ENCODE results near the gene VAV2.

Gene VAV2

DNA sequence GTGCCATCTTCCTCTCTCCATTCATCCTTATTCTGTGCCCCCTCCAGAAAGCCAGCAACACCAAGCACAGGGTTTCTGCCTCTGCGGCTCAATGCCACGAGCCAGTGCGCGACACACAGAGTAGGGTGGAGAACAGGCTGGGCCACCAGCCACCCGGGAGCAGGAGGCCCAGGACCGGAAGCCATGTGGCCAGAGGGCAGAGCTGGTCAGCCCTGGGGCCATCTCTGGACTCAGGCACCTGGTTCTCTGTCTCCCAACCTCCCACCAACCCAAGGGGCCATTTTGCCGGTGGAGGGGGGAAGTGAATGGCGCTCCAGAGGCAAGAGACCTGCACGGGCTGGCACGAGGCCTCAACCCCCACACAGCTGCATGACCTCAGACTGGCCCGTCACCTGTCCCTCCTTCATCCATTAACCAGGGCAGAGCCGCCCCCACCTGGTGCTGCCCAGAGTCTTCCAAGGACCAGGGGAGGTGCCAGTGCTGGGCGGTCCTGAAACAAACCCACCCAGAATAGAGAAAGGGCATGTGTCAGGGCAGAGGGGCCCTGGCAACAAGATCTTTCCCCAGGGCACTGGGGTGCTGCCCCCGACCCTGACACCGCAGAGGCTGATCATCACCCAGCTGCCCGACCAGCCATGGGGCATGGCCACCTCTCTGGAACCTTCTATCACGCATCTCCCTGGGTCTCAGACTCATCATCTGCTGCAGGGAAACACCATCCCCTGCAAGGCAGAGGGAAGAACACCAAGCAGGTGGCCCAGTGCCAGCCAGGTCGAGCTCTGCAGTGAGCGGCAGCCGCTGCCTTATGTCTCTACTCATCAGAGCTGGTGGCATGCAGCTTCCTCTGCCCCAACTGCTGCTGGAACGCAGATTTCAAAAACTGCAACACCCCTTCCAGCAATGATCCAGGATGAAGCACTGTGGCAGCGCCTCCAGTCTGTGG is 11.9 kb downstream of the VAV2 start:
- no peak for DNase-seq

DNA sequence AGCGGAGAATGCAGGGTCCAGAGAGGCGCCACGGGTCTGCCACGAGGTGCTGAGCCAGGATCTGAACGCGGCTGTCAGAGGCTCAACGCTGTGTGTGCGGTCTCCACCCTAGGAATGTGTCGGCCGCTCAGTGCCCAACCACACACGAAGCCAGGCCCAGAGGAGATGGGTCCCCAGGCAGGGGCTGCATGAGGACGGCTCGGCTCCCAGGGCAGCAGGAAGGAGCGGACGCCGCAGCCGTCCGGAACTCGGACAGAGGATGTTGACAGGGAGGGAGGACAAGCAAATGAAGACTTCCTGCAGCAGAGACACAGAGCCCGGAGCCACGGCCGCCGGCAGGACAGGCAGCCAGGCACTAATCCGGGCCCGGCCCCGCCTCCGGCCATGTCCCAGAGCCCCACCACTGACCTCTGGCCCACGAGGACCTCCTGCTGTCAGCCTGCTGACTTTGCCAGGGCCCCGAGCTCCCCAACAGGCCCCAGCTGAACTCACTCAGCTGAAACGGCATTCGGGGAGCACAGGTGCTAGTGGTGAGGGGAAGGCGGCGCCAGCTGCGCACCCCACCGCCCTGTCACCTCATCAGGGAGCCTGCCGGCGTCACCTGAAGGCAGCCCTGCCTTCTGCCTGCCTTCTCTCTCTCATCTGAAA is 12.7 kb downstream of the VAV2 start:
- no peak for DNase-seq

DNA sequence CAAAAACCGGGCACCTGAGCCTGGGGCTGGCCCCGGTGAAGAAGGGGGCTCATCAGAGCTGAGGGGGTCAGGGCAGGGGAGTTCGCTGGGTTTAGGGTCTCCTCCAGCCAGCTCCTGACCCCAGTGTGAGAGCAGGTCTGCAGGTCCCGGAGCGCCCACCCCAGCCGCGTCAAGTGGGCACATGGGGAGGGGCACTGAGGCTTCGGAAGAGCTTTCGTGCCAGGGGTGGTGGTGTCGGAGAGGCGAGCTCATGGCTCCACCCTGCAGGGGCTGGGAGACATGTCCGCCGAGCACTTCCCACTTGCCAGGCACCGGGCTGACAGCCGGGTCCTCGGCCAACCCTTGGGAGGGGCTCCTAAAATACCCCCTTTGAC is 13.2 kb downstream of the VAV2 start:
- DNase-seq: no peak

DNA sequence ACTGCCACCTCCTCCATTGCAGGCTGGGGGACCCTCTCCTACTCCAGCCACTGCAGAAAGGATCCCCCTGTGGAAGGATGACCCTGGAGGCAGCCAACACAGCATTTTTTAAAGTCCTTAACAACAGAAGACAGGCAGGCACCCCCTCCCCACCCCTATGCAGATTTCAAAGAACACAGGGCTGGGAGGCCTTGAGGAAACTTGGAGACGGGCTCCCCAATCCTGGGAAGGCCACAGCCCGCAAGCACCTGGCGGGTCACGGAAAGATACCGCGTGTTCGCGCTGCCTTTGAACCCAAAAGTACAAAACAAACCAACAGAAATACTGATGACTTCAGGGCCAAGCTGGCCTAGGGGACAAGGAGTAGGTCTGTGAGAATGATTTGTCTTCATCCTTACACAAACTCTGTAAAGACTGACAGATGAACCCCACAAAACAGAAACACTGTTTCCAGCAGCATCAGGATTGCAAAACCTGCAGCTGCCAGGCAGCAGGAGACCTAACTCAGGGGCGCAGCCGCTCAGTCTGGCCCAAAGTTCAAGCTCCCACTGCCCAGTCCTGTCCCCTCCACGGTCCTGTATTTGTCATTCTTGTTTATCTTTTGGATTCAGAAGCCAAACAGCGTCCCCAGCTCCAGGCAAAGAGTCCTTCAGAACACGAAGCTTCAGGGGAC is 13.8 kb downstream of the VAV2 start:
- DNase-seq: no peak

DNA sequence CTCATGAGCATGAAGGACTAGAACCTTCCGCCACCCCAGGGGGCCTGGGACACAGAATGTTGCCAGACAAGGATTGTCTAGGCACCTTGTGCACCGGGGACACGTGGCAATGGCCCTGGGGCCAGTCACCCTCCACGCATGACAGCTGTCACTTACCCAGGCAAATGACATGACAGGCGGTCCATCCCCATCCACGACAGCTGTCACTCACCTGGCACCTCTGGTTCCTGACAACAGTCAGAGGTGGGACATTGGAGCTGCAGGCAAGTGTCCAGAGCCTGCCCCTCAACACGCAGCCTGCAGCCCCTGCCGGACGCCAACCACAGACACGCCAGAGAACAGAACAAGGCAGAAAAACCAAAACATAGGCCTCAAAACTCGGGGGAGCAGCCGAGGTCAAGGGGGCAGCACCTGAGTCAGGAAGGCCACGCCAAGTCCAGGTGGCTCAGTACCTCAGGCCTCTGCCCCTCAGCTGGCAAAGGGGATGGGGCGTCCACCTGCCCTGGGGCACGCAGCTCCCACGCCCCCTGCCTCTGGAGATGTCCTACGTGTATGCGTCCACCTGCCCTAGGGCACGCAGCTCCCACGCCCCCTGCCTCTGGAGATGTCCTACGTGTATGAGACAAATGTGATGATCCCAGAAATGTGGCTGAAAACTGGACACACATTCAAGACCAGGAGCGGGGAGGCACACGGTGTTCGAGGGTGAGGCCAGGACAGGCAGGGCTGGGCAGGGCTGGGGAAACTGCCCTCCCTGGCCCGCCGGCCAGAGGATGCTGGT is 14.5 kb downstream of the VAV2 start:
- no peak for DNase-seq

DNA sequence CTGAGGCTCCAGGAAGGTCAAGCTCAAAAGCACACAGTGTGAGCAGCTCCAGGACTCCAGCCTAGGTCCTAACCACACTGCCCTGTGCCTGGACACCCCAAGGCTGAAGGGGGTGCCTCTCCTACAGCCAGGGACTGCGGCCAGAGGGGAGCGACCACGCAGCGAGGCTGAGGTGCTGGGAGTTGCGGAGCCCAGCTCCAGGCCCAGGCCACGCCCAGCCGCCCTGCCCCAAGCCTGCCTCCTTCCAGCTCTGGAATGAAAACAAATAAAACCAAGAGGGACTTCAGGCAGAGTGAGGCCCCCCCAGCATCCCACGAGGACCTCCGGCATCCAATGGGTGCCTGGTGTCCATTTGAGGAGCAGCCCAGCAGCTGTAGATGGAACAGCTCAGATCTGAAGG is 15.2 kb downstream of the VAV2 start:
- no peak for DNase-seq

DNA sequence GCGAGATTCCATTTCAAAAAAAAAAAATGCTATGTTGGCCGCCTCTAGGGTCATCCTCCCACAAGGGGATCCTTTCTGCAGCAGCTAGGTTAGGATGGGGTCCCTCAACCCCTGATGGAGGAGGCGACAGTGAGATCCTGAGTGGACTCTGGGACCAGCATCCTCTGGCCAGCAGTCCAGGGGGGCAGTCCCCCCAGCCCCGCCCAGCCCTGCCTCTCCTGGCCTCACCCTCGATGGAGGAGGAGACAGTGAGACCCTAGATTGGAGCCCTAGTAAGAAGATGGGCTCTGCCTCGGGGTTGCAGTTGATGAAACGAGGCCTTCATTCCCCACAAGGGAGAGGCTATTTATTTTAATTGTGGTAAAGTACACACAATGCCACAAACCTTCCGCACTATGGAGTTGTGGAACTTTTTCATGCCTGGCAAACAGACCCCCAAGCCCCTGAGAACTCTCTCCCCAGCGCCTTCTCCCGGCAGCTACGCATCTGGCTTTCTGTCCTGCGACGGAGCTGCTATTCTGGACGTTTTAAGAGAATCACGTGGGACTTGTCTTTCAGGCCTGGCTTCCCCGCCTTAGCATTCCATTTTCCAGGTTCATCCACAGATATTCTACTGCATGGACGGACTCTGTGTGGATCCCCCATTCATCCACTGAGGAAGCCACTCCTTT is 15.8 kb downstream of the VAV2 start:
- no peak for DNase-seq

DNA sequence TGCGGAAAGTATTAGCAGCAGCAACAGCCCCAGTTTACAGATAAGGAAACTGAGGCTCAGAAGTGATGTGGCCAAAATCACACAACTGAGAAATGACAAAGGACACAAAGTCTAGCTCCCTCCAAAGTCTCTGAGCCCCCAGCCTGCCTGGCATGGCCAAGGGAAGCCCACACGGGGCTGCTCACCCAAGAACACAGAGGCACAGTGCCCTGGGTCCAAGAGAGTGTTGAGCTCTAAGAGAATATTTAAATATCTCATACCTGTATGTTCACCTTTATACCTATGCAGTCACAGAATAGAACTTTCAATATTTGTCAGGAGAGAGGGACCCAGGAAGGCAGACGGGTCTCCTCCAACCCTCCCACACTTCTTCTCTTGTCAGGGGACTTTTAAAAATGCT is 16.6 kb downstream of the VAV2 start:
- DNase-seq: no peak

DNA sequence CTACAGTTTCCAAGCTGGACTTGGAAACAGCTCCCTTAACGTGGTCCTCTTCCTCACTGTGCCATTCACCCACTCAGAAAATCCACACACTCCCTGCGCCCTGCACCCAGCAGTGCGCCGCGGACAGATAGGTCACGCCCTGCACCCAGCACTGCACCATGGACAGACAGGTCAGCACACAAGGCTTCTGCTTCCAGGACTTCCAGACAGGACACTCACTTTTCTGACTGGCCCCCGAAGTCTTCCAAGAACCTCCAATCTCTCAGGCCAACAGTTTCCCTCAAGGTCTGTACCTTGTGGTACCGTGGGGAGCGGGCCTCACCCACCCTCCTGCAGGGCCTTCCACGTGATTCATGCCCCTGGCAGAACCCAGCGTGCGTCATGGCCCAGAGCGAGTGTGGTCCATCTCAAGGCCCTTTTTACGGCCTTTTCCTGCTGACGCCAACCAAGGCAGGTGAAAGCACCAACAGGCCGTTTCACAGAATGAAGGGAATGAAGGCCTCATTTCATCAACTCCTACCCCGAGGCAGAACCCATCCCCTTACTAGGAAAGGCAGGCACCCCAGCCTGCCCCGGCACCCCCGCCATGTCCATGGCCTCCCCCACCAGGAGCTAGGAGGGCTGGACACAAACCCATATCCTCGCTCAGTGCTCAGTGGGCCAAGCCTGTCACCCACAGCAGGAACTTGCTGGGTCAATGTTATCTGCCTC is 17.3 kb downstream of the VAV2 start:
- DNase-seq: no peak

DNA sequence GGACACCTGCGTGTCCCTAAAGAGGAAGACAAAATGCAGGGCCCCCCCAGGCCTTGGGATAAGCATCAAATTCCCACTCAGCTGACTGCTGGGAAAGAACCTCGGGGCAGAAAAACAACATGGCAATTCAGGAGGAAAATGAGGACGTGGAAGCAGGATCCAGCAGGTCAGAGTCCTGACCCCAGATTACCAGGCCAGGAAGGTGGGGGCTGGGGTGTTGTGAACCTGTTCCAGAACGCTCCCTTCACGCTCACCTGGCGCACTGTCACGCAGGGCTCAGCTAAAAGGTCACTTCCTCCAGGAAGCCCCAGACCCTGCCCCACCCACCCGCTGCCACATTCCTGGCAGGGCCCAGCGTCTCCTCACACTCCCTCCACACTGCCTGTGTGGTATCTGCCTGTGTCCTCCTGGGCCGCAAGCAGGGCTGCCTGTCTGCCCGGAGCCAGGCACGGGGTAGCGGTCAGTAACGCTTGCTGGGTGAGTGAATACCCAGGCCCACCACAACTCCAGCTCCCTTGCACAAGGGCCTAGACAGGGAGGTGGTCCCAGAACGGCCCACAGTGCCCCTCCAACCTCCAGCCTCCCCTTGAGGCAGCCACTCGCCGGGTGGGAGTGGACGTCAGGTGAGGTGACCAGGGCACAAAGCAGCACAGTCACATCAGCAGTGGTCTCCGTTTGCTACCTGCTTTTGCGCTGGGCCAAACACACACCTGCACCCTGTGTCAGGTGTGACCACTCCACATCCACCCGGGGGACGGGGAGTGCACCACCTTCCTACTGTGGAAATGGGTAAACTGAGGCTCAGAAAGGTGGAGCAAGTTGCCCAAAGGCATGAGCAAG is 18.1 kb downstream of the VAV2 start:
- no peak for DNase-seq

DNA sequence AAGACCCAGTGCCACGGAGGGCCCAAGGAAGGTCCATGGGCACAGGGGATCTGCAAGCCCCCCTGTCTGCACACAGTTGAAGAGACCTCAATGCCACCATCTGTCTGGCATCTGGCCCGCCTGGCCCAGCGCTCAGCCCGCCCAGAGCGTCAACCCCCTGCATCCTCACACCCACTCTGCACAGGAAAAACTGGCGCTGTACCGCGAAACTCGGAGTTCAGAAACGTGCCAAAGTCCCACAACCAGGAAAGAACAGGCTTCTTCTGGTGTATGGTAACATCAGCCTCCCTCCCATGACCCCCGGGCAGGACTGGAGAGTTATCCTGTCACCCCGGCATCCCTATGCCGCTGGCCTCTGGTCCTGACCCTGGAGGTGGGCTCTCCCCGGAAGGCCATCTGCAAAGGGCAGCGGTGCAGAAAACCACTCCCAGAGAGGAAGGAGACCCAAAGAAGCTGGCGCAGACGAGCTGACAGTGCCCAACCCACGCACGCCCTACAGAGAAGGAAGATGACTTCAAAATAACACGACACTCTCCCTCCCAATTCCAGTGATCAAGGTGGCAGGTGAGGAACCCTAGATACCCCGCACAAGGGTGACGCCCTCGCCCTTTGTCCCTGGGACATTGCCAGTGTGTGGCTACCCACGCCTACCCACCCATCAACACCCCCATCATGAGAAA is 18.9 kb downstream of the VAV2 start:
- no peak for DNase-seq

DNA sequence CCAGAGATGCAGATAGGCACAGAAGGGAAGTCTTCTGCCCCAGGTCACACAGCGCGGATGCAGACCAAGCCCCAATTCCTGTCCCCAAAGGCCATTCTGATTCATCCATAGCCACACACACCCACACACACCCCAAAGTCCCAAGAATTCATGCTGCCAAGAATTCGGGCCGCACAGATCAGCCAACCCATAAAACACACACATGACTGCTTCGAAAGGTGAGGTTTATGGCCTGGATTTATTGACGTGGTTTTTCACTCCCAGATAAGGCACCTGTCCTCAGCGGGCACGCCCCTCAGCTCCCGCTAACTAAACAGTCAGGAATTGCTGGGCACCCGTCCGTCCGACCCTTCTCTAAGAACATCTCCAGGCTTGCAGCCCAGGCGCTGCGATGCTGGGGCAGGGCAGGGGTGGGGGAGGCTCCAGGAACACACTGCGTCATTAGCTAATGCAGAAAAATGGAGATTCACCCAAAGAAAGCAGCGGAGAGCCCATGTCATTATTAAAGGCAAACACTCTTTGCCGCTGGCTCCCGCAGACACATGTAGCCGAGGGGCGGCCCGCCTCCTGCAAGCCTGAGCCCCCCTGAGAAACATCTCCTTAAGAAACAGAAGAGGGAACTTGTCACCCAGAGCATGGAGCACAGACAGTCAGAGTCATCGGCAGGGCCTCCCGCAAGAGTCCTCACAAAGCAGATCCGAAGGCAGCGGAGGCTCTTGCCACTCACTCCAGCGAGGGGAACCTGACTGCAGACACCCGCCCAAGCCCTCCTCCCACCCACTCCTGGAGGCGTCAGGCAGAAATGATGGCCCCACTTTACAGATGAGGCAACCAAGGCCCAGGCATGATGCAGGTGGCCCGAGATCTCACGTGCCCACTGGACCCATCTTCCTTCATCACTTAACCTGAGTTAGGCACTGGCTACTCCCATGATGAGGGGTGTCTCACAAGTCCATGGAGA is 19.9 kb downstream of the VAV2 start:
- DNase-seq: no peak

DNA sequence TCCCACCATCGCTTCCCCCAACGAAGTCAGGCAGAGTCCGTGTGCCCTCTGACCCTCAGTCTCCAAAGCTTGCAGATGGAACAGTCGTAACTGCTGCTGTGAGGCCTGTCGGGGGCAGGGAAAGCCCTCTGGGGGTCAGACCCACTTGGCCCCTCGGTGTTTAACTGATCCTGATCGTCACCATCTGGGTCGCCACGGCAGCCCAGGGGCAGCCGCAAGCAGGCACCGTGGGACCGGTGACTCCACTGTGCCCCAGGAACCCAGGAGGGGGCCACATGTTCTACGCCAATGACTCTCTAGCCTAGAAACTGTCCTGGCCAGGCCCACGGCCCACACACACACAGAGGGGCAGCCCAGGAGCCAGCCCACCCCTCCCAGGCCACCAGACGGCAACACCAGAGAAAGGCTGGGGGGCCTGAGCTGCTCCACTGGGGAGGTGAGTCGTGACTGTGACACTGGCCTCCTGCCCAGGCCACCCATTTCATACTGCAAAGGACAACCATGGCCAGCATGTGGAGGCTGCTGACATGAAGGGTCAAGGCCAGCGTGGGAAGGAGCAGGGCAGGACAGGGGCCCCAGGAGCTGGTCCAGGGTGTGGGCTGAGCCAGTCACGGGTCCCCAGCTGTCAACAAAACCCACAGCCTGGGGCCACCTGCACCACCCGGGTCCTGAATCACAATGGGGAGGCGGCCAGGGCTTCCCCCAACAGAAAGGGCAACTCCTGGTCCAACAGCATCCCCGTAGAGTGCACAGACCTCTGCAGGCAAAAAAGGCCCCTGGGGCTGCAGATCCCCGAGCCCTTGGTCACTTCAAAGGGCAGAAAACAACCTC is 20.8 kb downstream of the VAV2 start:
- no peak for DNase-seq

DNA sequence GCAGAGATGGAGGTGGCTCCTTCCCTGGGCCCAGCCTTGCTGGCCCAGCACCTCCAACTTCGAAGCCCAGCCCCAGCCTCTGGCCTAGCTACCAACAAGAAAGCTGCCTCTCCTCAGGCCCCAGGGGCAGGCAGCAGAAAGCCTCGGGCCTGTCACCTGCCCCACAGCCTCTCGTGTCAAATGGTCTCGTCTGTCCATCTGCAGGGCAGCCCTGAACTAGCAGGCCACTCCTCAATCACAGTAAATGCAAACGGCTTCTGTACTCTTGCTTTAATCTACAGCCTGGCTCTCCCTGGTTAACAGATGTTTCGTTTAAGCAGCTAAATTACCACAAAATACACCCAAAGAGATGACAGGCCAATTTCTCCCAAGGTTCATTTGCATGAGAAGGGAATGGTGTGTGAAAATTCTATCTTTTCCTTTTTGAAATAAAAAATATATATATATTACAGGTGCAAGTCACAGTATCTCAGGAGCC is 21.5 kb downstream of the VAV2 start:
- DNase-seq: no peak

DNA sequence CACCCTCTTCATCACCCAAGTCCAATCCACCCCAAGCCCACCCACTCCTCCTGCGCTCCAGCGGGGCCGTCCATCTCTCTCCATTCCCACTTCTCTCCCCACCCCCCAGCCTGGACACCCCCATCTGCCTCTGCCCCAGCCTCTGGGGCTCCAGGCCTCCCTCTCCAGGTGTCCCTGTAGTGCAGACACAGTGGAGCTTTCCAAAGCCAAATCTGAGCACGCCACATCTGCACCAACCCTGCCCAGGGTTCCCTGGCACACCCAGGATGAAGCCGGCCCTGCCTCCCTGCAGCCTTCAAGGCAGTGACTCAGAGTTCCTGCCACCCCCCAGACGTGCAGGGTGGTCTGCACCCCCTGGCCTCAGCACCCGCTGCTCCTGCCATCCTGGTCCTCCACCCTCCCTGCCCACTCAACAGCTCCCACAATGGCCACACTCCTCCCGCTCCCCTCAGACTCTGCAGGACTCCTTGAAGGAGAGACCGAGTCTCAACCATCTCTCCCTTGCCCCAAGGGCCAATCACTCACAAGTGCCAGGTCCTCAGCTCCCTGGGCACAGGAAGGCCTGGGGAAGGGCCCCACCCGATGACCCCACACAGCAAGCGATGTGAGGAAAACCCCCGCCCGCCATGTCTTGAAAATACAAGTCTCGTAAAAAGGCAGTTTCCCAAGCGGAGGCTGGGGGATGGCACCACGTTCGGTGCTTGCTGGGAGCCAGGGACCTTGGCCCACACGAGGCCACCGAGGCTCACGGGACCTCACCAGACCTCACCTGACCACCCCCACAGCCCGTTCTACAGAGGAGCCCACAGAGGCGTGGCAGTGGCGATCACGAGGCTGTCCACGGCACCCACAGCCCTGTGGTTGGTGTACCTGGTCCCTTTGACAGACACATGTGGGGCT is 22.2 kb downstream of the VAV2 start:
- DNase-seq: no peak

DNA sequence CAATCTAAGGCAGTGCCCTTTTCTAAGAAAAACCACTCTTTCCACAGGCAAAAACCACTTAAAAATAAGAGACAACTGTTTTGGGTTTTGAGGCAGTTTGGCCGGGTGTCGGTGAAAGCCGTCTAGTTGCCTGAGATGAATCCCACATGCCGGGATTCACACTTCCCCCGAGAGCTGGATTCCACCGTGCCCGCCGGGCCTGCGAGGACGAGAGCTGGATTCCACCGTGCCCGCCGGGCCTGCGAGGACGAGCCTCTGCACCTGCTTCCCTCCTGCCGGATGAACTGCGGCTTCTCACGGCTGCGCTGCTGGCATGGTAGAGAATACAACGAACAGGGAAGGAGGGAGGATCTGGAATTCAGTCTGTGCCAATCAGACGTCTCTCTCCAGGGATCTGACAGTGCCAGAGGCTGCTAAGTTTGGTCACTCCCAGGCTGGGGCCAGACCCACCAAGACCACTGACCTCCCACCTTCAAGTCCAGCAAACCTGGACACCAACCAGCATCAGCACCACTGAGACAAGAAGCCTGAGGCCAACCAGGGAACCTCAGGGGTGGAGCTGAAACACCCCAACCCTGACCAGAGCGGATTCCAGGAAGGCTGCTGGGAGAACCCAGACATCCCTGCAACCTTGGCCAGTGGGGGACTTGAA is 23.0 kb downstream of the VAV2 start:
- no peak for DNase-seq
